ENCODE data around the gene C1orf21. TPM values are rescaled to one million over a fixed set of nuclear protein-coding genes. Genes with fewer than 3 reads are reported as not detected.

C1orf21 gene
- total and polyA plus RNA-seq, 8 donors: 4.1 to 13.9 (median 7.7) TPM

DNA sequence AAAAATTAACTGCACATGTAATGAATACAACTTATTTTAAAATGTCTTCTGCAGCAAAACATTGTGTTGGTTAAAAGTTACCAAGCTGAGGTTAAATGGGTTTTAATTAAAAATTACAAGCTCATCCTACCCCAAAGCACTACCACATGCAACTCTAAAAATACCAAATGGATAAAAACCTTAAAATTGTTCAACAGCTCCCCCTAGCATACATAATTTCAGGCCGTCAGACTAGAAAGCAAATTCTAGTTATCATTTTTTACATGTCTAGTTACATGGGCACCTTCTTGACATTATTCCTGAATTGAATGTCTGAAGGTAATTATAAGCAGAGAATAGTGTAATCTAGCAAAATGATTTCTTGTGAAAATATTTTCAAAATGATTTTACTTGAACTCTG is 176.5 kb downstream of the C1orf21 start:
- peak; percentile 9 for FAIRE-seq
- H3K9me3 ChIP-seq: no peaks in the 10 kb centered on the region
- TF ChIP-seq, protein P1, sequence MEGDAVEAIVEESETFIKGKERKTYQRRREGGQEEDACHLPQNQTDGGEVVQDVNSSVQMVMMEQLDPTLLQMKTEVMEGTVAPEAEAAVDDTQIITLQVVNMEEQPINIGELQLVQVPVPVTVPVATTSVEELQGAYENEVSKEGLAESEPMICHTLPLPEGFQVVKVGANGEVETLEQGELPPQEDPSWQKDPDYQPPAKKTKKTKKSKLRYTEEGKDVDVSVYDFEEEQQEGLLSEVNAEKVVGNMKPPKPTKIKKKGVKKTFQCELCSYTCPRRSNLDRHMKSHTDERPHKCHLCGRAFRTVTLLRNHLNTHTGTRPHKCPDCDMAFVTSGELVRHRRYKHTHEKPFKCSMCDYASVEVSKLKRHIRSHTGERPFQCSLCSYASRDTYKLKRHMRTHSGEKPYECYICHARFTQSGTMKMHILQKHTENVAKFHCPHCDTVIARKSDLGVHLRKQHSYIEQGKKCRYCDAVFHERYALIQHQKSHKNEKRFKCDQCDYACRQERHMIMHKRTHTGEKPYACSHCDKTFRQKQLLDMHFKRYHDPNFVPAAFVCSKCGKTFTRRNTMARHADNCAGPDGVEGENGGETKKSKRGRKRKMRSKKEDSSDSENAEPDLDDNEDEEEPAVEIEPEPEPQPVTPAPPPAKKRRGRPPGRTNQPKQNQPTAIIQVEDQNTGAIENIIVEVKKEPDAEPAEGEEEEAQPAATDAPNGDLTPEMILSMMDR (IDR thresholded peaks at IDR 0.05): peak in 2 of 4 donors; percentile 8 to 18
- no peaks in the 10 kb centered on the region for H3K36me3 ChIP-seq
- no peak overlapping the region for H3K4me3 ChIP-seq
- no peaks in the 10 kb centered on the region for H3K27me3 ChIP-seq
- intact Hi-C loops (cut with DNase I): loop anchor here in 1 of 3 donors (10.0 kb wide), 1 partner anchor 319 kb away; no protein-coding TSS in a partner anchor
- DNase-seq: no peak
- WGBS, 2 donors: 11 to 18% methylated on average over 1 of the region's 1 CpG
- H3K4me1 ChIP-seq: peaks cover 0 to 9% (median 8%) of the 10 kb centered on the region in 3 donors
- ATAC-seq: peak in 3 of 4 donors; percentile 57 to 80 (median 79)
- no peak overlapping the region for H3K27ac ChIP-seq

DNA sequence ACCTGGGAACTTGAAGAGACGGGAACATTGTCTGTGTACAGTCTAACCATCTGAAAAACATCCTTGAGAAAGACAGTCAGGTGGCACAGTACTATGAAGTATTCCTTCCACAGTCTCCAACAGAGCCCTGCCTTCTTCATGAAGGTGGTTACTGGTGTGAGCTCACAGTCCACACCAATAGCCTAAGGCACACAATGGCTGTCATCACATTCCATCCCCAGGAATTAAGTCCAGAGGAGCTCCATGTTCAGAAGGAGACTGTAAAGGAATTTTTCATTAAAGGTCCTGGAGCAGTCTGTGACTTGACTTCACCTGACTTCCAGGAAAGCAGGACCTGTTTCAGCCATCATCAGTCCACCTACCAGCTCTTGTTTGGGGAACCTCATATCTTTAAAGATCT is 180.2 kb downstream of the C1orf21 start:
- FAIRE-seq (no peak), ATAC-seq (no peak), DNase-seq (no peak)
- WGBS, 2 donors: 95 to 97% methylated on average over 1 of the region's 1 CpG
- intact Hi-C loops (cut with DNase I): loop anchor here in 1 of 3 donors (10.0 kb wide), 1 partner anchor 322 kb away; no protein-coding TSS in a partner anchor
- no peak overlapping the region for H3K4me3 ChIP-seq
- H3K27me3 ChIP-seq: no peaks in the 10 kb centered on the region
- TF ChIP-seq, protein P1 (IDR thresholded peaks at IDR 0.05): no peak
- H3K4me1 ChIP-seq: peaks cover 0 to 8% (median 8%) of the 10 kb centered on the region in 3 donors
- no peaks in the 10 kb centered on the region for H3K9me3 ChIP-seq
- H3K27ac ChIP-seq: no peak overlapping the region
- H3K36me3 ChIP-seq: no peaks in the 10 kb centered on the region

DNA sequence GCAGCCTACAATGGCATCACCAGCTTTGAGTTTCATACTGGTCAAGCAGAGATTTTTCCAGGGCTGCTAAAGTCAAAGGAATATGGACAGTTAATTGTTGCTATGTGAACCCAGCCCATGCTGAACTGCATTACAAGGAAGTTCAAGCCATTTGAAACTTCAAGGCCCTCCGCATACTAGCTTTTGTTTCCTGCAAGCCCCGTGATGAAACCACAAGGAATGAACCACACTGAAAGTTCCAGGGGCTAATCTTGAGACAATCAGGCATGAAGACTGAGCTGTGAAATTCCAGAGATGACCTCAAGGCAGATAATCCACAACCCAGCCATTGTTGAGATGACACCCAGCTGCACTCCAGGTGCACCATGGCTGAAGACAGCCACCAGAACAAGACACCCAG is 180.8 kb downstream of the C1orf21 start:
- no peak for FAIRE-seq
- no peak overlapping the region for H3K4me3 ChIP-seq
- DNase-seq: no peak
- no peaks in the 10 kb centered on the region for H3K27me3 ChIP-seq
- no peak overlapping the region for H3K27ac ChIP-seq
- H3K9me3 ChIP-seq: no peaks in the 10 kb centered on the region
- peak in 1 of 4 donors; percentile 16 for ATAC-seq
- intact Hi-C loops (cut with DNase I): loop anchor here in 1 of 3 donors (10.0 kb wide), 1 partner anchor 323 kb away; no protein-coding TSS in a partner anchor
- peaks cover 0 to 5% (median 1%) of the 10 kb centered on the region in 3 donors for H3K4me1 ChIP-seq
- H3K36me3 ChIP-seq: no peaks in the 10 kb centered on the region
- 90 to 96% methylated on average over 2 of the region's 2 CpGs for WGBS, 2 donors
- TF ChIP-seq, protein P1 (IDR thresholded peaks at IDR 0.05): no peak

DNA sequence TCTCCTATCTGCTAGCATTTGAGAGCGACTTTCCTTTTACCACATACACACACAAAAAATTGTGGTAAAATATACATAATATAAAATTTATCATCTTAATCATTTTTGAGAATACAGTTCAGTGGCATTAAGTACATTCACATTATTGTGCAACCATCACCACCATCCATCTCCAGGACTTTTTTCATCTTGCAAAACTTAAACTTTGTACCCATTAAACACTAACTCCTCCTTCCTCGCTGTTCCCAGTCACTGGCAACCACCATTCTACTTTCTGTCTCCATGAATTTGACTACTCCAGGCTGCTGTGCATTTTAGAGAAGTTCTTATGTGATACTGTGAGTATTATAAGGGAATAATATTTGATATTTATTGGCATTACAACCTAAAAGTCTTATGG is 181.3 kb downstream of the C1orf21 start:
- intact Hi-C loops (cut with DNase I): loop anchor here in 1 of 3 donors (10.0 kb wide), 1 partner anchor 323 kb away; no protein-coding TSS in a partner anchor
- WGBS, 2 donors: 91 to 92% methylated on average over 2 of the region's 2 CpGs
- TF ChIP-seq, protein P1 (IDR thresholded peaks at IDR 0.05): no peak
- no peak overlapping the region for H3K4me3 ChIP-seq
- no peaks in the 10 kb centered on the region for H3K9me3 ChIP-seq
- H3K4me1 ChIP-seq: no peaks in the 10 kb centered on the region
- H3K27ac ChIP-seq: no peak overlapping the region
- no peaks in the 10 kb centered on the region for H3K36me3 ChIP-seq
- FAIRE-seq: no peak
- H3K27me3 ChIP-seq: no peaks in the 10 kb centered on the region
- no peak for DNase-seq
- ATAC-seq: no peak

DNA sequence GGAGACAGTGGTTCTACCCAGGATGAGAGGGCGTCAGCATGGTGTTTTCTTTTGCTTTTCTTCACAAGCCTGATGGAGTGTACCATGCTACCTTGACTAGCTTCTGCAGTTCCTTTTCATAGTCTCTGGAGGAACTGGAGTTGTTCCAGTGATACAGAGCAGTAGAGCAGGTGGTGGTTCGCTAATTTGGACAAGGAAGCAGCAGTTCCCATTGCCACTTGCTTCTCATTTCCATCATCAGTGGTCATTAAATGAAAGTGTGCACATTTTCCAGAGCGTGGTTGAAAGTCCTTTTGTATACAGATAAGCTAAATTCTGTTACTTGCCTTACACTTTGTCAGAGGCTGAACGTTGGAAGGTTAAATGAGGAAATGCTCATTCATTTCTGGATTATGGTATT is 182.3 kb downstream of the C1orf21 start:
- Histone ChIP-seq H3K36me3 (no peaks in the 10 kb centered on the region), H3K9me3 (no peaks in the 10 kb centered on the region), H3K27me3 (no peaks in the 10 kb centered on the region), H3K4me1 (no peaks in the 10 kb centered on the region), H3K27ac (no peak overlapping the region), H3K4me3 (no peak overlapping the region)
- 88 to 91% methylated on average over 4 of the region's 4 CpGs for WGBS, 2 donors
- intact Hi-C loops (cut with DNase I): loop anchor here in 1 of 3 donors (10.0 kb wide), 1 partner anchor 324 kb away; no protein-coding TSS in a partner anchor
- DNase-seq: no peak
- FAIRE-seq: no peak
- ATAC-seq: no peak
- TF ChIP-seq, protein P1 (IDR thresholded peaks at IDR 0.05): no peak
